PC-3 (cell line): ENCODE data around the gene TGM2.

Source experiments
- CTCF ChIP-seq: fragments of 300-600 bp; sonication (generic); conservative IDR thresholded peaks from 2 replicates; pipeline ENCODE4 v1.5.1; 2017; ENCODE audit warnings: antibody characterized with exemption, low read depth, mild to moderate bottlenecking, low read length
- EZH2 ChIP-seq: fragments of 300-600 bp; sonication (generic); IDR thresholded peaks from one replicate; pipeline ENCODE4 v1.6.1; 2017; ENCODE audit warnings: antibody characterized with exemption, mild to moderate bottlenecking, low read length; ENCODE audit not compliant: unreplicated experiment
- EZH2phosphoT487 ChIP-seq: fragments of 300-600 bp; sonication (generic); IDR thresholded peaks from 2 replicates; pipeline ENCODE4 v1.6.1; 2018; ENCODE audit warnings: mild to moderate bottlenecking, antibody characterized with exemption, low read length, borderline replicate concordance

DNA sequence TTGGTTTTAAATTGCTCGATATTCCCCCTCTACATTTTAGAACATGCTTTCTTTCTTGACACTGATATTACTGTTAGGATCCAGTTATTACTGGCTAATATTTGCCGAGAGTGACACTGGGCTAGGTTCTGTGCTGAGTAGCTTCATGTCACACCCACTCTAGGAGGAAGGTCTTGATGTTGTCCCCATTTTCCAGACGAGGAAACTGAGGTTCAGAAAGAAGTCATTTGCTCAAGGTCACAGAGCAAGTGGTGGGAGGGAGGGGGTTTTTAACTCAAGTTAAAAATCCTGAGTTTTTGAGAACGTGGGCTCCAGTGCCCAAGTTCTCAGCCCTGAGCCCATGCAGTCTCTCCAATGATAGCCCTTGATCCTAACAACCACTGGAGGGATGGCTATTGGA lies 18.9 kb downstream of the TGM2 start:
- TF ChIP-seq CTCF (no peak), EZH2 (no peak), EZH2phosphoT487 (no peak)
